ENCODE results near the gene VCX. TPM values are rescaled to one million over a fixed set of nuclear protein-coding genes. Genes with fewer than 3 reads are reported as not detected.

Gene VCX
- total RNA-seq, 2 experiments from 2014 or later = not detected

Other genes with a start within 250 kb of the VCX start
- 10 to 100 TPM; 10.2 to 11.8 TPM for gene PNPLA4, start 84.2 kb downstream of the VCX start, total RNA-seq